ENCODE results near the gene IFT52.

GRCh38 chr20:43690943-43691598, 100.3 kb downstream of the IFT52 start:
- TF ChIP-seq POLR2A (IDR thresholded peaks at IDR 0.05; ENCODE audit: low read length) (no peak), CTCF (IDR thresholded peaks at IDR 0.05) (no peak), EP300 (IDR thresholded peaks at IDR 0.05) (no peak), CHD2 (IDR thresholded peaks at IDR 0.05; ENCODE audit: low read length, partially characterized antibody) (no peak), HDAC2 (IDR thresholded peaks at IDR 0.05) (no peak), E2F6 (IDR thresholded peaks at IDR 0.05; ENCODE audit: borderline replicate concordance, low read depth) (no peak), BCL3 (IDR thresholded peaks at IDR 0.05) (no peak), MYC (IDR thresholded peaks at IDR 0.05; ENCODE audit: borderline replicate concordance, low read length) (no peak), SMC3 (IDR thresholded peaks at IDR 0.05) (no peak), HES2 (IDR thresholded peaks at IDR 0.05) (no peak), RNF2 (IDR thresholded peaks at IDR 0.05; ENCODE audit: borderline replicate concordance, low read depth) (no peak)

All from A549 (cell line).